SU-DHL-6 (cell line): ENCODE results near the gene FRAS1.

Experiments
- CTCF ChIP-seq: fragments of 200-600 bp; sonication (generic); IDR thresholded peaks from one replicate; pipeline ENCODE4 v1.5.1; 2017; ENCODE audit warnings: antibody characterized with exemption, mild to moderate bottlenecking, low read length, moderate library complexity; ENCODE audit not compliant: insufficient read depth, poor library complexity, severe bottlenecking
- EZH2phosphoT487 ChIP-seq: fragments of 200-600 bp; sonication (generic), shearing (Covaris generic); conservative IDR thresholded peaks from 2 replicates; pipeline ENCODE4 v1.6.1; 2018; ENCODE audit warnings: mild to moderate bottlenecking, antibody characterized with exemption, low read length, moderate library complexity, mixed read lengths

GRCh38 chr4:78346222-78346621 lies 289.1 kb downstream of the FRAS1 start:
- TF ChIP-seq CTCF: no peak
- no peak for TF ChIP-seq EZH2phosphoT487
